Skeletal muscle tissue (tissue), 4 donors: ENCODE measurements around the gene SEC23B. TPM values are rescaled to one million over a fixed set of nuclear protein-coding genes. Genes with fewer than 3 reads are reported as not detected.
"Not testable (repeated sequence)": the region's sequence is repeated elsewhere in the genome, so short reads cannot be mapped to it uniquely, and the experiment has no call there.

Source experiments
- H3K27ac ChIP-seq: one replicate; pipeline ENCODE4 v1.7.0; 2013; ENCODE audit warnings: mild to moderate bottlenecking, low read depth, low read length, inconsistent platforms
- H3K27me3 ChIP-seq, 3 donors: one replicate each; pipeline ENCODE4 v1.7.0; 2013; ENCODE audit warnings: low read length in 3 of 3; ENCODE audit not compliant: control insufficient read depth in 3 of 3, insufficient read depth in 3 of 3
- H3K36me3 ChIP-seq, 3 donors: one replicate each; pipeline ENCODE4 v1.7.0; 2013; ENCODE audit warnings: low read length in 3 of 3; ENCODE audit not compliant: control insufficient read depth in 3 of 3, insufficient read depth in 3 of 3
- H3K4me1 ChIP-seq, 3 donors: one replicate each; pipeline ENCODE4 v1.7.0; 2013; ENCODE audit warnings: low read length in 3 of 3, mild to moderate bottlenecking in 3 of 3; ENCODE audit not compliant: control insufficient read depth in 3 of 3, insufficient read depth in 3 of 3
- H3K4me3 ChIP-seq, 3 donors: one replicate each; pipeline ENCODE4 v1.7.0; 2013; ENCODE audit warnings: low read length in 3 of 3
- H3K9ac ChIP-seq, 3 donors: one replicate each; pipeline ENCODE4 v1.7.0; 2013; ENCODE audit warnings: low read length in 3 of 3, mild to moderate bottlenecking in 3 of 3, moderate library complexity in 2 of 3, low read depth in 1 of 3
- H3K9me3 ChIP-seq, 3 donors: one replicate each; pipeline ENCODE4 v1.7.0; 2013; ENCODE audit warnings: low read length in 3 of 3; ENCODE audit not compliant: control insufficient read depth in 3 of 3
- total RNA-seq: library from RNA; depleted of rRNA; stranded (reverse); fragments of >200 nt; gene quantifications from one replicate; pipeline ENCODE4 v1.2.3, GENCODE V29; 2014
- donor health status: Osteomylitis.

The SEC23B gene
- total RNA-seq, 1 donor from 2014 or later = 26.6 TPM

- Histone ChIP-seq H3K4me3 (no peak overlapping the region), H3K36me3 (peaks cover 10 to 37% (median 35%) of the 10 kb centered on the region in 3 donors), H3K27me3 (no peaks in the 10 kb centered on the region), H3K9ac (no peak overlapping the region), H3K27ac (no peak overlapping the region), H3K4me1 (no peaks in the 10 kb centered on the region), H3K9me3 (no peaks in the 10 kb centered on the region)
Observed at GRCh38 chr20:18523066-18523465, 15.3 kb downstream of the SEC23B start.

- Histone ChIP-seq H3K27ac (no peak overlapping the region), H3K4me1 (no peaks in the 10 kb centered on the region), H3K9me3 (no peaks in the 10 kb centered on the region), H3K9ac (no peak overlapping the region), H3K27me3 (no peaks in the 10 kb centered on the region), H3K36me3 (peaks cover 18 to 51% (median 51%) of the 10 kb centered on the region in 3 donors), H3K4me3 (no peak overlapping the region)
Observed at GRCh38 chr20:18524646-18525045, 16.9 kb downstream of the SEC23B start.

- not testable (repeated sequence) for H3K27ac ChIP-seq, H3K9ac ChIP-seq, H3K4me3 ChIP-seq, H3K9me3 ChIP-seq, H3K27me3 ChIP-seq, H3K4me1 ChIP-seq
- peaks cover 29 to 66% (median 63%) of the 10 kb centered on the region in 3 donors for H3K36me3 ChIP-seq
Observed at GRCh38 chr20:18526761-18527160, 19.0 kb downstream of the SEC23B start.

- Histone ChIP-seq H3K27ac (no peak overlapping the region), H3K36me3 (peaks cover 30 to 72% (median 68%) of the 10 kb centered on the region in 3 donors), H3K9ac (no peak overlapping the region), H3K9me3 (no peaks in the 10 kb centered on the region), H3K4me3 (no peak overlapping the region), H3K27me3 (no peaks in the 10 kb centered on the region), H3K4me1 (no peaks in the 10 kb centered on the region)
Observed at GRCh38 chr20:18527339-18527738, 19.6 kb downstream of the SEC23B start.

- H3K27ac ChIP-seq = no peak overlapping the region
- H3K9me3 ChIP-seq = no peaks in the 10 kb centered on the region
- H3K36me3 ChIP-seq = peaks cover 34 to 77% (median 73%) of the 10 kb centered on the region in 3 donors
- no peaks in the 10 kb centered on the region for H3K4me1 ChIP-seq
- no peak overlapping the region for H3K9ac ChIP-seq
- no peak overlapping the region for H3K4me3 ChIP-seq
- no peaks in the 10 kb centered on the region for H3K27me3 ChIP-seq
Observed at GRCh38 chr20:18527836-18528235, 20.1 kb downstream of the SEC23B start.

GRCh38 chr20:18529041-18529440 lies 21.3 kb downstream of the SEC23B start:
- Histone ChIP-seq H3K9ac (no peak overlapping the region), H3K4me1 (no peaks in the 10 kb centered on the region), H3K9me3 (no peaks in the 10 kb centered on the region), H3K27ac (no peak overlapping the region), H3K27me3 (no peaks in the 10 kb centered on the region), H3K36me3 (peaks cover 44 to 84% (median 82%) of the 10 kb centered on the region in 3 donors), H3K4me3 (no peak overlapping the region)

- H3K27ac ChIP-seq = no peak overlapping the region
- peaks cover 42 to 73% (median 68%) of the 10 kb centered on the region in 3 donors for H3K36me3 ChIP-seq
- no peaks in the 10 kb centered on the region for H3K9me3 ChIP-seq
- H3K9ac ChIP-seq = no peak overlapping the region
- H3K27me3 ChIP-seq = no peaks in the 10 kb centered on the region
- H3K4me3 ChIP-seq = no peak overlapping the region
- H3K4me1 ChIP-seq = no peaks in the 10 kb centered on the region
Observed at GRCh38 chr20:18532626-18533025, 24.9 kb downstream of the SEC23B start.

GRCh38 chr20:18533491-18533890 lies 25.8 kb downstream of the SEC23B start:
- no peaks in the 10 kb centered on the region for H3K4me1 ChIP-seq
- no peak overlapping the region for H3K27ac ChIP-seq
- H3K9me3 ChIP-seq = no peaks in the 10 kb centered on the region
- no peaks in the 10 kb centered on the region for H3K27me3 ChIP-seq
- no peak overlapping the region for H3K4me3 ChIP-seq
- H3K9ac ChIP-seq = no peak overlapping the region
- H3K36me3 ChIP-seq = peaks cover 43 to 68% (median 63%) of the 10 kb centered on the region in 3 donors

GRCh38 chr20:18533978-18534644 lies 26.4 kb downstream of the SEC23B start:
- no peaks in the 10 kb centered on the region for H3K27me3 ChIP-seq
- no peak overlapping the region for H3K27ac ChIP-seq
- no peaks in the 10 kb centered on the region for H3K9me3 ChIP-seq
- H3K36me3 ChIP-seq = peaks cover 40 to 62% (median 58%) of the 10 kb centered on the region in 3 donors
- no peak overlapping the region for H3K4me3 ChIP-seq
- no peak overlapping the region for H3K9ac ChIP-seq
- no peaks in the 10 kb centered on the region for H3K4me1 ChIP-seq

- Histone ChIP-seq H3K27ac (no peak overlapping the region), H3K4me1 (no peaks in the 10 kb centered on the region), H3K36me3 (peaks cover 30 to 50% (median 49%) of the 10 kb centered on the region in 3 donors), H3K9ac (no peak overlapping the region), H3K9me3 (no peaks in the 10 kb centered on the region), H3K4me3 (no peak overlapping the region), H3K27me3 (no peaks in the 10 kb centered on the region)
Observed at GRCh38 chr20:18537651-18538050, 29.9 kb downstream of the SEC23B start.
